G401.6 (cell line): Measurements from ENCODE around the gene CHMP3.
"Not testable (repeated sequence)": the region's sequence is repeated elsewhere in the genome, so short reads cannot be mapped to it uniquely, and the experiment has no call there.

Source experiments
- FAIRE-seq: peaks from 2 replicates; lab custom pipeline; 2012; peaks lifted over from hg19 to GRCh38; lab: Jason Lieb, UNC

Gene CHMP3

DNA sequence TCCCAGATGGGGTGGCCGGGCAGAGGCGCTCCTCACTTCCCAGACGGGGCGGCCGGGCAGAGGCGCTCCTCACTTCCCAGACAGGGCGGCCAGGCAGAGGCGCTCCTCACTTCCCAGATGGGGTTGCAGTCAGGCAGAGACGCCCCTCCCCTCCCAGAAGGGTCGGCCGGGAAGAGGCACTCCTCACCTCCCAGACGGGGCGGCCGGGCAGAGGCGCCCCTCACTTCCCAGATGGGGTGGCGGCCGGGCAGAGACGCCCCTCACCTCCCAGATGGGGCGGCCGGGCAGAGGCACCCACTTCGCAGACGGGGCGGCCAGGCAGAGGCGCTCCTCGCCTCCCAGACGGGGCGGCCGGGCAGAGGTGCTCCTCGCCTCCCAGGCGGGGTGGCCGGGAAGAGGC is 13.8 kb downstream of the CHMP3 start:
- not testable (repeated sequence) for FAIRE-seq

GRCh38 chr2:86548913-86549396 is 14.3 kb downstream of the CHMP3 start:
- FAIRE-seq = not testable (repeated sequence)

- not testable (repeated sequence) for FAIRE-seq
These were observed 14.9 kb downstream of the CHMP3 start for GRCh38 chr2:86548165-86548912.

DNA sequence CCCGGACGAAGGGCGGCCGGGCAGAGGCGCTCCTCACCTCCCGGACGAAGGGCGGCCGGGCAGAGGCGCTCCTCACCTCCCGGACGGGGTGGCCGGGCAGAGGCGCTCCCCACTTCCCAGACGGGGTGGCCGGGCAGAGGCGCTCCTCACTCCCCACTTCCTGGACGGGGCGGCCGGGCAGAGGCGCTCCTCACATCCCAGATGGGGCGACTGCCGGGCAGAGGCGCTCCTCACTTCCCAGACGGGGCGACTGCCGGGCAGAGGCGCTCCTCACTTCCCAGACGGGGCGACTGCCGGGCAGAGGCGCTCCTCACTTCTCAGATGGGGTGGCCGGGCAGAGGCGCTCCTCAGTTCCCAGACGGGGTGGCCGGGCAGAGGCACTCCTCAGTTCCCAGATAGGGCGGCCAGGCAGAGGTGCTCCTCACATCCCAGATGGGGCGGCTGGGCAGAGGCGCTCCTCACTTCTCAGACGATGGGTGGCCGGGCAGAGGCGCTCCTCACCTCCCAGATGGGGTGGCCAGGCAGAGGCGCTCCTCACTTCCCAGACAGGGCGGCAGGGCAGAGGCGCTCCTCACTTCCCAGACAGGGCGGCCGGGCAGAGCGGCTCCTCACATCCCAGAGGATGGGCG is 17.8 kb downstream of the CHMP3 start:
- not testable (repeated sequence) for FAIRE-seq

DNA sequence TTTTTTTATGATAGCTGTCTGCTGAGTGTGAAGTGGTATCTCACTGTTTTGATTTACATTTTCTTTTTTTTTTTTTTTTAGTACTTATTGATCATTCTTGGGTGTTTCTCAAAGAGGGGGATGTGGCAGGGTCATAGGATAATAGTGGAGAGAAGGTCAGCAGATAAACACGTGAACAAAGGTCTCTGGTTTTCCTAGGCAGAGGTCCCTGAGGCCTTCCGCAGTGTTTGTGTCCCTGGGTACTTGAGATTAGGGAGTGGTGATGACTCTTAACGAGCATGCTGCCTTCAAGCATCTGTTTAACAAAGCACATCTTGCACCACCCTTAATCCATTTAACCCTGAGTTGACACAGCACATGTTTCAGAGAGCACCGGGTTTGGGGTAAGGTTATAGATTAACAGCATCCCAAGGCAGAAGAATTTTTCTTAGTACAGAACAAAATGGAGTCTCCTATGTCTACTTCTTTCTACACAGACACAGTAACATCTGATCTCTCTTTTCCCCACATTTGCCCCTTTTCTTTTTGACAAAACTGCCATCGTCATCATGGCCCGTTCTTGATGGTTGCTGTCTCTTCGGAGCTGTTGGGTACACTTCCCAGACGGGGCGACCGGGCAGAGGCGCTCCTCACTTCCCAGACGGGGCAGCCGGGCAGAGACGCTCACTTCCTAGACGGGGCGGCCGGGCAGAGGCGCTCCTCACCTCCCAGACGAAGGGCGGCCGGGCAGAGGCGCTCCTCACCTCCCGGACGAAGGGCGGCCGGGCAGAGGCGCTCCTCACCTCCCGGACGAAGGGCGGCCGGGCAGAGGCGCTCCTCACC is 18.8 kb downstream of the CHMP3 start:
- not testable (repeated sequence) for FAIRE-seq

DNA sequence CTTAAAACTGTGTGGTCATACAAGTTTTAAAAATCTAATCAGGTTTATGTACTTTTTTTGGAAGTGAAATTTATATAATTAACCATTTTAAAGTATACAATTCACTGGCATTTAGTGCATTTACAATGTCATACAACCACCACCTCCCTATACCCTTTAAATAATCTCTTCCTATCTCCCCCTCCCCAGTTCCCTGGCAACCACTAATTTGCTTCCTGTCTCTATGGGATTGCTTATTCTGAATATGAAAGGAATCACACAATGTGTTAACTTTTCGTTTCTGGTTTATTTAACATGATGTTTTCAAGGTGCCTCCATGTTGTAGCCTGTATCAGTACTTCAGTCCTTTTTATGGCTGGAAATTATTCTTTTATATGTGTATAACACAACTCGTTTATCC is 19.4 kb downstream of the CHMP3 start:
- FAIRE-seq = no peak

DNA sequence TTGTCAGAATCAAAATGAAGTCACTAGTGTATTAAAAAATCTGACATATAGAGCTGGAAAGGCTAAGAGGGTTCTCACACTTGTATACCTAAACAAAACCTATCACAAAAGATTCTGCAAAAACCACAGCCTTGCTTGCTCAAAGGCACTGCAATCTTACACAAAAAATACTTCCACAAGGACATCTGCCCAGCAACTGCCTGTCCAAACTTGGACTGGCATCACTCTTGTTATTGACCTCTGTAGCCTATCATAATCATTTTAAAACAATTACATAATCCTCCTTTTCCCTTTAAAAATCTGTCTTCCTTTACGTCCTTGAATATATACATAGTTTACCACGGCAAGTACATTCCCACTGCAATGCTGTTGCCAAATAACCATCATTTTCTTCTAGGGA is 19.9 kb downstream of the CHMP3 start:
- FAIRE-seq = no peak

DNA sequence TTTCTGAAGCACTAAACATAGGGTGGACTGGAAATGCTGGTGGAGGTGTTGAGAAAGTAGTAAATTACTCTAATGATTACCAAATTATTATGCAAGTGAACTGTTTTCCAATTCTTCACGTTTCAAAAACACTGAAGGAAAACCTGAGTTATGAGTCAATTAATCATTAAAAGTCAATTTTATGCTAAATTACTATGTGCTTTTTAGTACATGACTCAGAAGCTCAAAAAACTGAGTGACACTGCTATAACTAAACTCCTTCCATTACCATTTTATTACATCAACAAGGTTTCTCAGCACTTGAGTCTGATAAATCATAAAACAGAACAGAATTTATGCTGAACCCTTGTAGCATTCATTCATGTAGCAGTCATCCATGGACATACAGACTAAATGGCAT is 20.4 kb downstream of the CHMP3 start:
- FAIRE-seq = no peak

- FAIRE-seq = no peak
These were observed 21.9 kb downstream of the CHMP3 start for GRCh38 chr2:86541334-86541733.

- FAIRE-seq = no peak
These were observed 29.7 kb downstream of the CHMP3 start for GRCh38 chr2:86533589-86533988.

GRCh38 chr2:86525421-86526340 is 37.6 kb downstream of the CHMP3 start:
- FAIRE-seq = no peak

- peak; percentile 17 for FAIRE-seq
These were observed 39.8 kb downstream of the CHMP3 start for GRCh38 chr2:86523491-86523890.

DNA sequence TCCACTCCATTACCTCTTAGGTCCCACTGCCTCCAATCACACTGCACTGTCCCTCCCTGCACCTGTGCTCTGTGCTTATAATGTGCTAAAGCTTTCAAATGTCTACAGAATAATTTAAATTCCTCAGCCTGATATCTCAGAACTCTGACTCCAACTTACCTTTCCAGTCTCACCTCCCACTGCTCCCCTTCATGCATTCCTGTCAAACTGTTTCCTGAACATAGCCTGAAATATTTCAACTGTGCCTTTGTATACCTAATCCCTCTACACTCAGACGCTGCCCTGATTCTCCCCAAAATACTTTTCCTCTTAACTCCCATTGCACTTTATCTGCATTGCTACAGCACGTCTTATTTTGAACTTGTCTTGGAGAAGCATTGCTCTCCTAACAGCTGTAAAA is 40.5 kb downstream of the CHMP3 start:
- FAIRE-seq = no peak

GRCh38 chr2:86521922-86522321 is 41.3 kb downstream of the CHMP3 start:
- FAIRE-seq = no peak

DNA sequence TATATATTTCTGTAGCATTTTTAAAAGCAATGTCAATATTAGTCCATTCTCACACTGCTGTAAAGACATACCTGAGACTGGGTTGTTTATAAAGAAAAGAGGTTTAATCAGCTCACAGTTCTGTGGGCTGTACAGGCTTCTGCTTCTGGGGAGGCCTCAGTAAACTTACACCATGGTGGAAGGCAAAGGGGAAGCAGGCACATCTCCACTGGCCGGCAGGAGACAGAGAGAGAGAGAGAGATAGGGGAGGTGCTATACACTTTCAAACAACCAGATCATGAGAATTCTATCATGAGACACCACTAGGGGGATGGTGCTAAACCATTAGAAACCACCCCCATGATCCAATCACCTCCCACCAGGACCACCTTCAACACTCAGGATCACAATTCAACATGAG is 43.1 kb downstream of the CHMP3 start:
- no peak for FAIRE-seq

DNA sequence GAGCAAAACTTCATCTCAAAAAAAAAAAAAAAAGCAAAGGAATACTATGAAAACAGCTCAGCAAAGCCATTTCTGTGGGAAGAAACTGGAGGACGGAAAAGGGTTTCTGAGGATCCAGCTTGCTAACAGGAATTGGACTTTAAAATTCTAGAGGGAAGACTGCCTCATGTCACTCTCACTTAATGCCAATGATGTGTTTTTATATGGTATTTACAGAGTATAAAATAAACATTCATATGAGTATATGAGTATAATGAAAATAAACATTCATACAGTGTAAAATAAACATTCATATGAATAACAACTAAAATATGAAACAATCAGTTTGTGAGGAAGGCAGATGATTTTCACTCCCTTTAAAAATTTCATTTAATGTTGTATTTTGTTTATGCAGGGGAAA is 43.9 kb downstream of the CHMP3 start:
- FAIRE-seq = peak; percentile 23

- no peak for FAIRE-seq
These were observed 44.8 kb downstream of the CHMP3 start for GRCh38 chr2:86518481-86518880.

- no peak for FAIRE-seq
These were observed 49.1 kb downstream of the CHMP3 start for GRCh38 chr2:86513948-86514660.

- FAIRE-seq = no peak
These were observed 50.4 kb downstream of the CHMP3 start for GRCh38 chr2:86512892-86513291.

GRCh38 chr2:86512034-86512433 is 51.2 kb downstream of the CHMP3 start:
- FAIRE-seq = no peak

DNA sequence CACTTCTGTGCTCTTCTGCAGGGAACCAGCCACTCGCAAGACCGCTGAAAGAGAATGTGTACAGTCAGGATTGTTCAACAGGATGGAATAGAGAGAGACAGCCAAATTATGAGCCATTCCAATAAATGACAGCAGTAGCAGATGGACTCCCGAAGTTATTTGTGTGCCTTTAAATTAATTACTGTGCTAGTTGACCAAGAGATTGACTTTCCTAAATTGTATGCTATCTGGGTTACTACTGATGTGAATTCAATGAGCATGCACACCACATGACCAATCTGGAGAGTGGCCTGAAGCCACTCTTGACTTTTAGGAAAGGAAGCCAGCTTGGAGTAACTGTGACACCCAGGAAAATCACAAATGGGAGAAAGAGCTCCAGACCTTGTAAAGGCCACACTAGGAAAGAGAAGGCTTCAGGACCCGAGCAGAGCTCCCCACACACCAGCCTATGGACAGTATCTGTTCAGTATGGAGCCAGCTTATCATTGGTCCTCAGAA is 52.8 kb downstream of the CHMP3 start:
- no peak for FAIRE-seq
